ENCODE results near the gene HIRIP3.
"Not testable (repeated sequence)": the region's sequence is repeated elsewhere in the genome, so short reads cannot be mapped to it uniquely, and the experiment has no call there.

HIRIP3 gene

DNA sequence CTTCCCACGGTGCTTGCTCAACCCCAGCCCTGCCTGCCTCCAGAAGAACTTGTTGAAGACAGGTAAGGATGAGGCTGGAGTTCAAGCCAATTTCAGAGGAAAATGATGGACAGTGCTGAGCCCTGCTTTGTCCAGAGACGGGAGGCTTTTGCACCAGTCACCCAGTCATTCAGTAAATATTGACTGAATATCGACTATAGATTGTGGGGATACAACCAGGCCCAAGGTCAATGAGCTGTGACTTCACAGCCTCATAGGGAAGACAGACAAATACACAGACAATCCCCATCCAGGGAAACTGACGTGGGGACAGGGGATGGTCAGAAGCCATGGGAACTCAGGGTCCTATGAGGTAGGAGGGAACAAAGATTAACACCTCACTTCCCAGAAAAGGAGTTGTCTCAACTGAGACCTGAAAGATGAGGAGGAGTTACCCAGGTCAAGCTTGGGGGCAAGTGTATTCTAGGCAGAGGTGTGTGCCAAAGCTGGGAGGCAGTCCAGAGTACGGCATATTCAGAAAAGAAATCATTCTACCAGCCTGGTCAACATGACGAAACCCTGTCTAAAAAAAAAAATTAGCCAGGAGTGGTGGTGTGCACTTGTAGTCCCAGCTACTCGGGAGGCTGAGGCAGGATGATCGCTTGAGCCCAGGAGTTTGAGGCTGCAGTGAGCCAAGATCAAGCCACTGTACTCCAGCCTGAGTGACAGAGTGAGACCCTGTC, 21.3 kb upstream of the HIRIP3 start:
- DNase-seq (ENCODE audit: low spot score): no peak

DNA sequence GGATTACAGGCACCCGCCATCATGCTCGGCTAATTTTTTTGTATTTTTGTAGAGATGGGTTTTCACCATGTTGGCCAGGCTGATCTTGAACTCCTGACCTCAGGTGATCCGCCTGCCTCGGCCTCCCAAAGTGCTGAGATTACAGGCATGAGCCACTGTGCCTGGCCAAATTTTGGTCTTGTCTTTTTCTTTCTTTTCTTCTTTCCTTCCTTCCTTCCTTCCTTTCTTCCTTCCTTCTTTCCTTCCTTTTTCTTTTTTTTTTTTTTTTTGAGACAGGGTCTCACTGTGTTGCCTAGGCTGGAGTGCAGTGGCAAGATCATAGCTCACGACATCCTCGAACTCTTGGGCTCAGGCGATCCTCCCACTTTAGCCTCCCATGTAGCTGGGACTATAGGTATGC, 20.0 kb upstream of the HIRIP3 start:
- not testable (repeated sequence) for DNase-seq (ENCODE audit: low spot score)

DNA sequence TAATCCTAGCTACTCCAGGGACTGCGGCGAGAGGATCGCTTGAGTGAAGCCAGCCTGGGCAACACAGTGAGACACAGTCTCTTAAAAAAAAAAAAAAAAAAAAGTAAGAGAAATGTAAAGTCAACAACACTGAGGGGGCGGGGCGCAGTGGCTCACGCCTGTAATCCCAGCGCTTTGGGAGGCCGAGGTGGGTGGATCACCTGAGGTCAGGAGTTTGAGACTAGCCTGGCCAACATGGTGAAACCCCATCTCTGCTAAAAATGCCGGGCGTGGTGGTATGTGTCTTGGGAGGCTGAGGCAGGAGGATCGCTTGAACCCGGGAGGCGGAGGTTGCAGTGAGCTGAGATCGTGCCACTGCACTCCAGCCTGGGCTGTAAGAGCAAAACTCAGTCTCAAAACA, 17.2 kb upstream of the HIRIP3 start:
- DNase-seq (ENCODE audit: low spot score): not testable (repeated sequence)

DNA sequence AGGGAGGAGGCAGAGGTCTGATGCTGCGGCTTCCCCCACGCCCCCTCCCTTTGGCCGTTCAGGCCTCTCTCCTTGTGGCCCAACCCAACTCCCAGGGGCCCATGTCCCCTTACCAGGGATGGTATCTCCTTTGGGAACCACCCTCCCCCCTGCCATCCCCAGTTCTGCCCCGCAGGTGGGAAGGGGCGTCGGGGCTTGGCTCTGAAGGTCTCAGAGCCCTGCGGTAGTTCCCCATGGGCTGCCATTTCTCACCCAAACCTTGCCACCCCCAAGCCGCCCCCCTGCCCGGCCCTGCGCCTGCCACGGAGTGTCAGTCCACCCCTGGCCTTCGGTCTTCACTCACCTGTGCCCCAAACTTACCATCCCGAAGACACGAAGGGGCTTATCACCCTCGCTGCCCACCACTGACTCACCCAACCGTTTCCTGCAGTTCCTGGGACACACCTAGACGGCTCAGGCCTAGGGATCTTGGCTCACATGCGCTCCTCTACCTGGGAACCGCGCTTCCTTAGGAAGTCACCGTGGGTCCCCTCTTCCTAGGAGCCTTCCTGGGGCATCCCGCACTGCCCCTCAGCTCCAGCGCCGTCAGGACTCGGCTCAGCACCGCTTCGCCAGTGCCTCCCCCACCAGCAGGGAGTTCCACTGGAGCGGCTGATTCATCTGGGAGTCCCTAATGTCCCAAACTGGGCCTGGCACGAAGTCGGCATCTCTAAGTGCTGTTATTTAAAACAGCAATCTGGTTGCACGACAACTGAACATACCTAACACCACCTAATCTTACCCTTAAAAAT, 16.5 kb upstream of the HIRIP3 start:
- DNase-seq (ENCODE audit: low spot score): no peak

DNA sequence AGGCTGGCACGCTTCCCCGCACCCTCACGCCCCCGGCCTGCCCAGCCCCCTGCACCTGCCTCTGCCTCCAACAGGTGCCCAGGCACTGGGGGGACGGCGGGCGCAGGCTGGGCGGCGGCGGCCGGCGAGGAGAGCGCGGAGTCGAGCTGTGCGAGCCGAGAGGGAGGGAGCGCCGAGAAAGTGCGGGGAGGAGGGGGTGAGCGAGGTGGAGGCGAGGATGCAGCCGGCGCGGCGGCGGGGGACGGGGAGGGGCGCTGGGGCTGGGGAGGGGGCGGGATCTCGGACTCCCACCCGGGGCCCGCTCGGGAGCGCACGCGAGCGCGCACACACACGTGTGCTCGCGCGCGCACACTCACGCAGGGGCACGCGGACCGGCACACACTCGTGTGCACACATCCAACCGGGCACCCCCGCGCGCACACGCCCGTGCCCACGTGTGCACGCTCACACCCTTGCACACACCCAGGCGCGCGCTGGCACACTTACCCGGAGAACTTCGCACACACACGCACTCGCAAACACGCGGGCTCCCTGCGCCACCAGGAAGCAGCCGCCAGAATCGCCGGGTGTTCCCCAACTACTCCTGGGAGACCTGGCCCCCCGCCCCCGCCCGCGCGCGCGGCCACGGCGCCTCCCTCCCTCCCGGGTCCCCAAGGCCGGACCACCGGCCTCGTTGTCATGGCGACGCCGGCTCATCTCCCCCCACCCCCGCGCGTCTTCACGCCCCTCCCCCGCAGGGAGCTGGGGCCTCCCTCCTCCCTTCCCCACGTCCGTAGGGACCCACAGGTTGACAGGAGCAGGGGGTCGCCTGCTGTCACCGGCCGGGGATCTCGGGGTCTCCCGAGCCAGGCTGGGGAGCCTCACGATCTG, 15.7 kb upstream of the HIRIP3 start, which contains the start of gene DOC2A:
DOC2A (minus strand) TSS at position 184 of the 870 bp plus-strand sequence. CDS start 805 bp downstream, outside the sequence.
- DNase-seq (ENCODE audit: low spot score): no peak

DNA sequence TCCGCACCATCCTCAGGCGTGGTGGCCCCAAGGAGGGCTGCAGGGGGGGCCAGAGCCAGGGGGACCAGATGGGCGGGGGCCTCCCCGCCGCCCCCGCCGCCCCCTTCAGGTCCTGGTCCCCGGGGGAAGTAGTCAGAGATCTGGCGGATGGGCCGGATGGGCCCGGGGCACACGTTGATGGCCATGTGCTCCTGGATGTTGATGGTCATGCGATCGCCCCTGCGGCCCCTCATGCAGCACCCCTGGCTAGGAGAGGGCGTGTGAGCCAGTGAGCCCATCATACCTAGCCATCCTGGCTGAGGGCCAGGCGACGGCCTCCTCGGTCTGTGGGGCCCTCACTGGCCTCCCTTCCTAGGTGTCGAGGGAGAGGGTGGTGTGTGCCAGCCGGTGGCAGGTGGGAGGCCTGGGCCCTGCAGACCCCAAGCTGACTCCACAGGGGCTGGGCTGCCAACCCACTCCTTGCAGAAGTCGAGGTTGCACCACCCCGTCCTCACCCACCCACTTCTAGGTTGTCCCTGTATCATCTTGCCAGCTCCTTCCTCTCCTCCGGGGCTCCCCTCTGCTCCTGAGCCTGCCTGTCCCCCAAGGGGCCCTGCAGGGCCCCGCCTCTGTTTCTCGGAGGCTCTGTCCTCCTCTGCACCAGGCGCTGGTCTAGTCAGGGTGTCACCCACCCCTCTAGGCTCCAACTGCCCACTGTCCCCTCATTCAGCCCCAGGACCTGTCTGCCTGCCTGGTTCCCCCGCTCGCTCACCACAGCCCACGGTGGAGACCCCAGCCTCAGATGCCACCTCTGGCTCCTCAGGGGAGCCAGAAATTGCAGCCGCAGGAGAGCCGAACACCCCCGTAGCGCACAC, 14.8 kb upstream of the HIRIP3 start:
- no peak for DNase-seq (ENCODE audit: low spot score)

DNA sequence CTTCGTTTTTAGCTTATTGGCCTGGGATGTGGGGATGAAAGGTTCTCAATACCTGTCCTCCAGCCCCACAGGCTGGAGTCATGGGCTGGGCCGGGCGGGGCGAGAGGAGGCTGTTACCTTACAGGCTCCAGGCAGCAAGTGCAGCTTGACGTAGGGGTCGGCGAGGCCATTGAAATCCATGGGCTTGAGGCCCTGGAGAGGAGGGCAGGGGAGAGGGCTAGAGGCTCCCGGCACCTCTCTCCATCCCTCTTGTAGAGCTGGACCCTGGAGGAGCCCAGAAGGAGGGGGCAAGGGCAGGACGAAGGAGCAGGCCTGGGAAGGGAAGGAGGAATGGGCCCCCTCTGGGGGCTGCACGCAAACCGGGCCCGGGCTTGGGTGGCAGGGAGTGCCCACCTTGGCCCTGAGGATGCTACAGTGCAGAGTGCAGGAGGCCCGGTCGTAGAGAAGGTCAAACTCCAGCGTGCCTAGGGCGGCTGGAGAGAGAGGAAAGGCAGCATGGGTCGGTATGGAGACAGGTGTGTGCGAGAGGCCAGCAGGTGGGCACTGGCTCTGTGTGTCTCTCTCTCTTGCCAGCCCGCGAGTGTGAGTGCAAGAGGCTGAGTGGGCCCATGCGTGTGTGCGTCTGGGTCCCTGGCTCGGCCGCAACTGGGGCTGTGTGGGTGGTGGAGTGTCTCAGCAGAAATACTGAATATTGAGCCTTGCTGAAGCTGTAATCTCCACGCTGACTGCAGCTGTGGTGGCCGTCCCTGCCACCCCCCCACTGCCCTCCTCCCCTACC, 13.9 kb upstream of the HIRIP3 start:
- no peak for DNase-seq (ENCODE audit: low spot score)

DNA sequence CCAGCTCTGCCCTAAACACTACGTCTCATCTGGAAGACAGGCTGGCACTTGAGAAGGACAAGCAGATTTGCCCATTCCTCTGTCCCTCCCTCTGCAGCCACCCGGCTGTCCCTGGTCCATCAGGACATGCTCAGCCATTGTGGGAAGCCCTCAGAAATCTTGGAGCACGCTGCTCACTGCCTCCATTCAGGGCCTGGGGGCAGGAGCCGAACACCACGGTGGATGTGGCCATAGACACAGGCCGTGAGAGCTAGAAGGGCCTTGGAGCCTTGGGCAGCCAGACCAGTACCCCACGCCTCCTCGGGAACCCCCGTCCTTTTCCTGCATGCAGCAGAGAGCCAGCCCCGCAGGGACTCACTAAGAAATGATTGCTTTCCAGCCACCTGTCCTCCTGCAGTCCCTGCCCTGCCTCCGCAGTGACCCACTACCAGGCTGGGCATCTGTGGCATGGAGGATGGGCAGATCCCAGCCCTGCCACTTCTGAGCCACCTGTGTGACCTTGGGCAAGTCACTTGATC, 12.0 kb upstream of the HIRIP3 start:
- no peak for DNase-seq (ENCODE audit: low spot score)

DNA sequence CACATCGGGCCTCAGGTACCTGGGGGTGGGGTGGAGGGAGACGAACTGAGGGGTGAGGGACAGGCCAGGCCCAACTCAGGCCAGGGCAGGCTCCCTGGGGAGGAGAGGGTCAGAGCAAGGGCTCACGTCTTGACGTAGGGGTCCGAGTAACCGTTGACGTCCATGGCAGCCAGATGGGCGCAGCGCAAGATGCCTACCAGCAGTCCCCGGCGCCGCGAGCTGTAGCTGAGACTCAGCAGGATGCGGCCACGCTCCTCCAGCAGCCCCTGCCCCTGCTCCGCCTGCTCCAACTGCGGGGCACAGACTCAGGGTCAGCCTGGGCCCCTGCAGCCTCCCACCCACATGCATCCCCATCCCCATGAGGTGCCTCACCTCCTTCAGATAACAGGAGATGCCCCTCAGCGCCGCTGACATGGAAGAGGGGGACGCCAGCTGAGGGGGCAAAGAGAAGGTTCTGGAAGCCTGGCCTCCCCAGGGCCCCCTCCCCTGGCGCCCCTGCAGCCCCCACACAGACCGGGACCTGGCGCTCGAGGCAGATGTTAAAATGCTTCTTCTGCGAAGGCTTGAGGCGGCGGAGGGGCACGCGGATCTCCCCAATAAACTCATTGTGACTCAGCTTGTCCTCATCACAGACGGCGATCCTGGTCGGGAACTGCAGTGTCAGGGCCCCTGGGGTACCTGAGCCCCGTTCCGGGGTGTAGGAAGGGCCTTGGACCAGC, 11.4 kb upstream of the HIRIP3 start:
- no peak for DNase-seq (ENCODE audit: low spot score)

DNA sequence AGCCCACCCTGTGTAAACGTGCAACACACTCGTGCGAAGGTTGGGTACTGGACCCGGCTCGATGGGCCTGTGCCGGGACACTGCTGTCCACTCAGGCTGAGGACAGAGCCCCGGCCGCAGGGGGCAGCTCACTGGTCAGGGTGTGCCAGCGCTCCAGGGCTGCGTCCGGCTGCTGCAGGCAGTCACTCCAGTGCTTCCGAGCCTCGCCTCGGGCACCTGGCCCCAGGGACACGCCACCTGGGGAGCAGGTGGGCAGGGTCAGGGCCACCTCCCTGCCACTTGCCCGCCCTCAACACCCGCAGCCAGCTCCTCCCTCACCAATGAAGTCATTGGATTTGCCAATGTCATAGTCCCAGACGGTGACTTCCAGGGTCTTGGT, 10.7 kb upstream of the HIRIP3 start:
- no peak for DNase-seq (ENCODE audit: low spot score)

DNA sequence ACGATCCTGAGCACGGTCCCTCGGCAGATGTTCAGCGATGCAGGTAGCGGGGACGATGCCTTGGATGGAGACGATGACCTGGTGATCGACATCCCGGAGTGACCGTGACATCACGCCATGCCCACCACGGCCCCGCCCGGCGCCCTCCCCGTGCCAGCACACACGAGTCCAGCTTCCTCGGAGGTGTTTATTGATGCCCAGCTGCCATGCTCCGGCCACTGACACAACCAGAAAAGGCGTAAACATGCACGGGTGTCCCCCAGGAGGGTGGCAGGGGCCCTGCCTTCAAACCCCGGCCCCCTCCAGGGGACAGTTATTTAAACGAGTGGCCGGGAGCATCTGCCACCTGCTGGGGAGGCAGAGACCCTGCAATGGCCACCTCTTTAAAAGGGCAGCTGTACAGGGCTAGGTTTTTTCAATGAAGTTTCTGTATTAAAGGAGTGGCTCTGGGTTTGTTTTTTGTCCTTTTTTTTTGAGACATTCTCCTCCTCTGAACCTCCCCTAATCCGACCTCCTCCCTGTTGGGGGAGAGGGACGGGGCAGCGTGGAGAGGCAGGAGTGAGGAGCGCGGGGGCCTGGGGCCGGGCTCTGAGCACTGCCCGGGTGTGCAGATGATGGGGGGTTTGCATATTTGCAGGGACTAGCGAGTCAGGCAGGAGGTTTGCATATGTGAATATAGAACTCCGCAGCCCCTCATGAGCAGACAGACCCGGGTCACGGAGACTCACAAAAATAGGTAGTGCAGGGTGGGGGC, 10.1 kb upstream of the HIRIP3 start:
- no peak for DNase-seq (ENCODE audit: low spot score)

DNA sequence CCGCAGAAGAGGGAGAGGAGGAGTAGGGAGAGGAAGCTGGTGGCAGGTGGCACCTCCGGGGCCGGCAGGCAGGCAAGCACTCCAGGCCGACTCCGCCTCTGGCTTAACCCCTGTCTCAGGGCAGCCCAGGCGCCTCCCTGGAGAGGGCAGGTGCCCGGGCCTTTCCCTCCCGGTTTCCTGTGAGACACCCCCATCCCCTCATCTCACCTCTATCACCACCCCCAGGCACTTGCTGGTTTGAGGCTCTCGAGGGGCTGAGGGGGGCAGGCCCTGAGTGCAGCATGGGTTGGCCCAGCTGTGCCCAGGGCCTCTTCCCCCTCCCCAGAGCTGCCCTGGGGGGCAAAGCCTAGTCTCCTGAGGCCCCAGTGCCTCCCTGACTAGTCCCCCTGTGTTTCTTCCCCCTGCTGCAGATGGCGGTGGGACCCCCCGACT, 9.4 kb upstream of the HIRIP3 start:
- no peak for DNase-seq (ENCODE audit: low spot score)

DNA sequence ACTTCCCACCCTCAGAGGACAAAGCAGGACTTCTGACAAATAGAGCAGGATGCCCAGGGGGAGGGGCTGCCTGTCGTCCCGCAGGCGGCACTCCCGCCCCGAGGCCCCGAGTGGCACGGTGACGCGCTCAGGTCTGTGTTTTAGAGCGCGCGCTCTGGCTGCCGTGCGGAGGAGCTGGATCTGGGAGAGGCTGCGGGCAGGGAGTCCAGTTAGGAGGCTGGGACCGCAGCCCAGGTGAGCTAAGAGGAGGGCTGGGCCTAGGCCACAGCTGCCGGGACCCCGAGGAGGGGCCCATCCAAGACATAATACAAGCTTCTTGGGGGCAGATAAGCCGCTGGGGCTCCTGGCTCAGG, 9.0 kb upstream of the HIRIP3 start:
- DNase-seq (ENCODE audit: low spot score): no peak

DNA sequence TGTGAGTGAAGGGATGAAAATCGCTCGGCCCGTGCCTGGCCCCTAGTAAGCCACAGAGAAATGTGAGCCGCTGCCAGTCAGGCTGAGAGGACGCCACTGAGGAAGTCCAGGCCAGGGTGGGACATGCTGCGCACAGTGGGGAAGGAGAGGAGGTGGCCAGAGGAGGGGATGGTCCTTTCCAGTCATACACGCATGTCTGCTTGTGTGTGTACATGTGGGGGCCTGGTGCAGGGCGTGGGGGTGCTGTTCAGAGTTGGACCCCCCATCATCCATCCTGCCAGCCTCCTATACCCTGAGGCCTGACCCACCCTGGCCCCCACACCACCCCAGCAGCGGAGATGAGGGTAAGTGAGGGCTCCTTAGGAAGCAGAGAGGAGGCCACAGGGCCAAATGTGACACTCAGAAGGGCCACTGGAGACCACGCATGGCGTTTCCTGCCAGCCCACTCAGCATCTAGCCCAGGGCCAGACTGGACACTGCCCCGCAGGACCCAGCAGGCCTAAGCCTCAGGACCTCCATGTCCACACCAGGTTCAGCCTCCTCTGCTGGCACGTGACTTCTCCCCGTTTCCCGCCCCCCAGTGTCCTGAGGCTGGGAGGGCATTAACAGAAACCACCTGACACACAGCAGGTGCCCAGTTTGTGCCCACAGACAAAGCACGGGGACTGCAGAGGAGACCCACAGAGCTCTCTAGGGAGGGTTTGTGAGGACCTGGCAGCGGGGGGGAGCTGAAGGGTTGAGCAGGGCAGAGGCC, 8.4 kb upstream of the HIRIP3 start:
- DNase-seq (ENCODE audit: low spot score): no peak

DNA sequence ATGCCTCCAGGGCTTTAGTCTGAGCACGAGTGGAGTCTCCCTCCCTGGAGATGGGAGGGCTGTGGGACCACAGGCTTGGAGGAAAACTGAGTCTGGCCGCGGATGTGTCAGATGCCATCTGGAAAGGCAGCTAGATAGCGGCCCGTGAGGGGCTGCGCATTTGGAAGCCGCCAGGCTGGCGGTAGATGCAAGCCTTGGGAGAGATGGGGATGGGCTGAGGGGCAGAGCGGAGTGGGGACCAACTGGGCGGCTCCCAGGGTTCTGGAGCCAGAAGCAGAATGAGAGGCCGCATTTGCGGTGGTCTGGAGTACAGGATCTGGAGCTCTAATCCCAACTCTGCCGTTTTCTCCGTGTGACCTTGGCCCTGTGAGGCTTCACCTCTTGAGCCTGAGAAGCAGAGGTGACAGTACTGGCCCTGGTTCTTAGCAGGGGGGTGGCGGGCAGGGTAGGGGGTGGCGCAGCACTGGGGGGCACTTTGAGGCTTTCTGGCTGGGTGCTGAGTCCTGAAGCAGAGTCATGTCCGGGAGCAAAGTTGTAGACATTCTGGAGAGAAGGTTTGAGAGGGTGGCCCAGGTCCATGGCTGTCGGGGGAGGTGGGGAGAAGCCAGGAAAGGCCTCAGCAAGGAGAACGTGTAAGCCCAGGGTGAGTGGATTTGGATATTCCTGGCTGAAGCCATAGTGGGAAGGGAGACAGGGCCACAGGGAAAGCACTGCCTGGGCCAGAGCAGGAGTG, 7.4 kb upstream of the HIRIP3 start:
- no peak for DNase-seq (ENCODE audit: low spot score)

DNA sequence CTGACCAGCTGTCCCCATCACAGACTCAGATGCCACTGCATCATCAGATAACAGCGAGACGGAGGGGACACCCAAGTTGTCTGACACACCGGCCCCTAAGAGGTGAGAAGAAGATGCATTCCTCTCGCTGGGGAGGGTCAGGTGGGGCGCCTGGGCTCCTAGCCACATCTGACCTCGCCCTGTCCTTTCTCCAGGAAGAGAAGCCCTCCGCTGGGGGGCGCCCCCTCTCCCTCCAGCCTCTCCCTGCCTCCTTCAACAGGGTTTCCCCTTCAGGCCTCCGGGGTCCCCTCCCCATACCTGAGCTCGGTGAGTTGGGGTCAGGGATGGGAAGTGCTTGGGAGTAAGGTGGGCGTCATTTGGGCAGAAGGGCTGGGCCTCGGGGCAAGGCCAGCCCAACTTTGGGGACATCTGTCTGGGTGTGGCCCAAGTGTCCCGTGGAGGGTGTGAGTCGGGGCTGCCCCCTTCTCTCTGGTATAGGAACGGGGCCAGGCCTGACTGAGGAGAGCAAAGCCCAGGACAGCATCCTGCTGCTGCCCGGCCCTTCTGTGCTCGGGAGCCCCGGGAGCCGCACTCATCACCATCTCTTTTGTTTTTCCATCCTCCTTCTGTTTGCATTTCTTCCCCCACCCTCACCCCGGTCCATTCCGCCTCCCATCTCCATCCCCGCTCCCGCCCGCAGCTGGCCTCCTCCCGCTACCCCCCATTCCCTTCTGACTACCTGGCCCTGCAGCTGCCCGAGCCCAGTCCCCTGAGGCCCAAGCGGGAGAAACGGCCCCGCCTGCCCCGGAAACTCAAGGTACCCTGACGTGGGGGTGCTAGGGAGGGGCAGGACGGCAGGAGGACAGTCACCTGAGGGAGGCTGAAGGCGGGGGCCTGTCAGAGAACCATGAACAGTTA, 5.6 kb upstream of the HIRIP3 start:
- no peak for DNase-seq (ENCODE audit: low spot score)

DNA sequence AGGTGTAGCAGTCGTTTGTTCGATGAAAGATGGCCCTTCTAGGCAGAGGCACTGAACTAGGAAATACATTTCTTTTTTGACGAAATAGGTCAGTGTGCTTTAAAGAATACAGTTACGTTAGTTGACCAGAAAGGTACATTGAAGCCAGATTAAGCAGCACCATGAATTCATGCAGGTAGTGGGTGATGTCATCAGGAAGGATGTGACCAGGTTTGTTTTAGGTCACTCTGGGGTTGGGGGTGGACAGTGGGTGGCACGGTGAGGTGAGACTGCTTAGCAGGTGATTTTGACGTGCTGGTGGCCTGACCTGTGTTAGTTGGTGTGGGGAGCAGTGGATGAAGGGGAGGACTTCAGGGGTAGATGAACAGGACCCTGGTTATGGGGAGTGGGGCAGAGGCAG, 4.2 kb upstream of the HIRIP3 start:
- DNase-seq (ENCODE audit: low spot score): no peak

Data from putamen (tissue), 1 donor.